HT-29 (cell line): ENCODE measurements around the gene ANO6. TPM values are rescaled to one million over a fixed set of nuclear protein-coding genes. Genes with fewer than 3 reads are reported as not detected.

Experiments used
- DNase-seq: peaks from one replicate; pipeline ENCODE4 v3.0.0-alpha.2; 2015; ENCODE audit warnings: low spot score
- total RNA-seq: library from RNA; depleted of rRNA; stranded (reverse); fragments of >200 nt; shearing (Covaris generic); gene quantifications from 2 replicates; pipeline ENCODE4 v1.2.3, GENCODE V29; 2014; rRNA removed

ANO6 gene, protein sequence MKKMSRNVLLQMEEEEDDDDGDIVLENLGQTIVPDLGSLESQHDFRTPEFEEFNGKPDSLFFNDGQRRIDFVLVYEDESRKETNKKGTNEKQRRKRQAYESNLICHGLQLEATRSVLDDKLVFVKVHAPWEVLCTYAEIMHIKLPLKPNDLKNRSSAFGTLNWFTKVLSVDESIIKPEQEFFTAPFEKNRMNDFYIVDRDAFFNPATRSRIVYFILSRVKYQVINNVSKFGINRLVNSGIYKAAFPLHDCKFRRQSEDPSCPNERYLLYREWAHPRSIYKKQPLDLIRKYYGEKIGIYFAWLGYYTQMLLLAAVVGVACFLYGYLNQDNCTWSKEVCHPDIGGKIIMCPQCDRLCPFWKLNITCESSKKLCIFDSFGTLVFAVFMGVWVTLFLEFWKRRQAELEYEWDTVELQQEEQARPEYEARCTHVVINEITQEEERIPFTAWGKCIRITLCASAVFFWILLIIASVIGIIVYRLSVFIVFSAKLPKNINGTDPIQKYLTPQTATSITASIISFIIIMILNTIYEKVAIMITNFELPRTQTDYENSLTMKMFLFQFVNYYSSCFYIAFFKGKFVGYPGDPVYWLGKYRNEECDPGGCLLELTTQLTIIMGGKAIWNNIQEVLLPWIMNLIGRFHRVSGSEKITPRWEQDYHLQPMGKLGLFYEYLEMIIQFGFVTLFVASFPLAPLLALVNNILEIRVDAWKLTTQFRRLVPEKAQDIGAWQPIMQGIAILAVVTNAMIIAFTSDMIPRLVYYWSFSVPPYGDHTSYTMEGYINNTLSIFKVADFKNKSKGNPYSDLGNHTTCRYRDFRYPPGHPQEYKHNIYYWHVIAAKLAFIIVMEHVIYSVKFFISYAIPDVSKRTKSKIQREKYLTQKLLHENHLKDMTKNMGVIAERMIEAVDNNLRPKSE
- total RNA-seq = 28.3 and 30.5 TPM in 2 replicates

DNA sequence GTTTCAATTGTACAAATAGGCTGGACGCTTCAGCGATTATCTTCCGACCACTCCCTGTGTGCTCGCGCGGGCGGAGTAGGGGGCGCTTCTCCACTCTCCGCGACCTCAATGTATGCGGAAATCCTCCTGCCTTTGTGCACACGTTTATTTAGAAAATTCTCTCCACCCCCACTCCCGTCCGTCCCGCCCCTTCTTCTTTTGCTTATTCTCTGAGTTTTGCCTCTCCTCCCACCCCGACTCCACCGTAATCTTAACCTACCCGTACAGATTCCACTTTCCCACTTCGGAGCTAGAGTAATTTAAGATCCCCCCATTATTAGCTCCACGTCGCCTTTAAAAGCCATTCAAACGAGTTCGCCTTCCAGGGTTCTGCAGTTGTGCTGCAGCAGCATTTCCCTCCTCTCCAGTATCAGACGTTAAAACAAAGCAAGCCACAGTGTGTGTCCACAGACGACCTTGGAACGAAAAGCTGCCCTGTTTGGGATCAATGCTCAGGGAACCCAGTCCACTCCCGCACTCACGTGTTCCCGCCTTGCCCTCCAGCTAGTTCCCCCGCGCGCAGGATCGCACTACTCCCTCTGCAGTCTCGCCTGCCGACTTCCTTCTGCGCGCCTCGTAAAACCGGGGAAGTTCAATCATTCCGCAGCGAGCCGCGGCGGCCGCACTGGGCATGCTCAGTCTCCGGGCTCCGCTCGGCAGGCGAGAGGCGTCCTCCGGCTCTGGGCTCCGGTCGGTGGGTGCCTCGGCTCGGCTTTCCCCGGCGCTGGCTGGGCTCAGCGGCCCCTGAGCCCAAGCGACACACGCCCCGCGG is at the start of gene ANO6:
TSS of gene ANO6 (plus strand) at position 677 of the 811 bp plus-strand sequence. CDS start 227 bp downstream, outside the sequence.
- peak; percentile 92 for DNase-seq

DNA sequence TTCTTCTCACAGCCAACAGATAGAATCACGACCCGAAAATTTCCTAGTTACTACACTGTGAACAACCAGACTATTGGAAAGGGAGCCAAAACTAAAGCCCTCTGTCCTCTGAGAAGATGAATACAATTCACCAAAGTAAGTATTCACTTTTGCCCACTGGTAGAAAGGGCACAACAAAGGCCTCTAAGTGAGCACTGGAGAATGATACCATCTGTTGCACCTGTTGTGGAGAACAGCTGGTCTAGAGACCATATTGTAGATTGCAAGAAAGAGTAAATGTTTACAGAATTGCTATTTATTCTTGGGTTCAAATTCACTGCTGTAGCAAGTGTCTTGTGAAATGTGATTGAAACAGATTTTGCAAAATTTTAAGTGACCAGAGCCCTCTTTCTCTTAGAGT is 46.9 kb upstream of the ANO6 start:
- DNase-seq = no peak

DNA sequence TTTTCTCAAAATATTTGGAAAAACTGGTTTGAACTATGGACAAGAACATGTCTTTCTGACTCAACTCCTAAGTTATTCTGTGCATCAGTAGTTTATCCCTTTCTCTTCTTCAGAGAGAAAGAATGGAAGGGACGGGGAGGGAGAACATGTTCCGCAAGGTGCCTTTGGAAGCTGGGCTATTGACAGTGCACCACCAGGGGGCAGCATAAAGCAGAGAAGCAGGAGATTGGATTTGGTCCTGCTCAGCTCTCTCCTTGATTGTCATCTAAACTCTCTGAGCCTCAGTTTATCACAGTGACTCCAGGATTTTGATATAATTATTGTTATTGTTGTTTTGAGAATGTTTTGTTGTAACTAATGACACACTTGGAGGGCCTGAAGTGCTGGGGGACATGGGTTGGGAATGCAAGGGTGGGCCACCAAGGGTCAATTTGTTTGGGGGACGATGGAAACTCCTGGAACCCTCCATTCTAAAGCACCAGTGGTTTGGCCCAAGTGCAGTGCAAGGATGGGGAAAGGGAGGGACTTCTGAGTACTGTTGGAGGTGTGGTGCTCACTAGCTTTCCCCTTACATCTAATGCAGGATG is 45.3 kb upstream of the ANO6 start:
- peak; percentile 84 for DNase-seq

DNA sequence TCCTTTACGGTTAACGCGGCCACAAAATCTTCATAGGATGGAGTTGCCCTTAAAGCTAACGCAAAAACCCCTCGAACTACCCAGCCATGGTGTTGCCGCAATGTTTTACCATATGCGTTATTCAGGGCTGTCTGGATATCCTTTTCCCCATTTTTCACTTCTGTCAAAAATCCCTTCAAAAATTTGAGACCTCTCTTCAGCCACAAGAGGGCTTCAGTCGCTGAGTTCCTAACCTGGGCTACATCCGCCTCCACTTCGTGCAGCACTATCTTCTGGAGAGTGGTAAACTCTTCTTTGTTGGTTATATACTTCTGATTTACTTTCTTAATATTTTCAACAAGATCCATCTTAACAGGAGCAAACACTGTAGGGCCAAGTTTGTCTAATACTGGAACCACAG is 42.6 kb upstream of the ANO6 start:
- DNase-seq = peak; percentile 30

DNA sequence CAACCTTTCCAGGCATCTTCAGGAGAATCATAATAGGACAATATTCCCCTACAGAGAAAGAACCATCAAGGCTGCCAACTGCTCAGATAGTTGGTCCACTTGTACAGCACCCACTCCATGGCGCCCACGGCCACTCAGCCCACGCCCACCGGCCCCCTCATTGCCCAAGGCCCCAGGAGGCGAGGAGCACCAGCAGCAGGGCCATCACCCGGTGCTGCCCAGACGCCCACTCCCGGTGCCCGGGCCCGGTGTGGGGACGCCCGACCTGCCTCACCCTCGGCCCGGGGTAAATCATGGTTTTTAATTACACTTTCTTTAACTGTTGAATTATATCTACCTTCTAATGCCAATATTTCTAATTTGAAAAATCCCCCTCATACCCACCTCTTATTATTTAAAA is 41.3 kb upstream of the ANO6 start:
- no peak for DNase-seq

DNA sequence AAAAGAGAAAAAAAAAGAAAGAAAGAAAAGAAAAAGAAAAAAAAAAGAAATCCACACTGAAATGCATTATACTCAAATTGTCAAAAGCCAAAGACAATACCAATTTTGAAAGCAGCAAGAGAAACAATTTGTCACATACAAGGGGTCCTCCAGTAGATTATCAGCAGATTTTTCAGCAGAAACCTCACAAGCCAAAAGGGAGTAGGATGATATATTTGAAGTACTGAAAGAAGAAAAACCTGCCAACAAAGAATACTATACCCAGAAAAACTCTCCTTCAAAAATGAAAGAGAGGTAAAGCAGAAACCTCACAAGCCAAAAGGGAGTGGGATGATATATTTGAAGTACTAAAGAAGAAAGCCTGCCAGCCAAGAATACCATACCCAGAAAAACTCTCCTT is 37.1 kb upstream of the ANO6 start:
- DNase-seq = no peak

DNA sequence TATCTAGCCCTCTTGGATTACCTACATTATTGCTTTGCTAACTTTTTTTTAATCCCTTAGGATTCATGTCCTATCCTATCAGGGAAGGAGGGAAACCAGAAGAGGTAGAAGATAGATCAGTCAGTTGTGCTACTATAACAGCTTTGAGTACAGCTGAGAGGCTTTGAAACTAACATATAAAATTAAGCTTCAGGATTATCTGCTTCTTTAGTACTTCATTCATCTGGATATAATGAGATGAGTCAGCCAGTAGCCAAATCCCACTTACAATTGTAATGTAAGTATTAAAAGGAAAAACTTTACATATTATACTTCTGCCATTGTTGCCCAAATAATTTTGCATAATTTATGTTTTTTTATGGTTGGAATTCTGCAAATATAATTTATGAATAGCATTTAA is 33.4 kb upstream of the ANO6 start:
- DNase-seq = no peak

DNA sequence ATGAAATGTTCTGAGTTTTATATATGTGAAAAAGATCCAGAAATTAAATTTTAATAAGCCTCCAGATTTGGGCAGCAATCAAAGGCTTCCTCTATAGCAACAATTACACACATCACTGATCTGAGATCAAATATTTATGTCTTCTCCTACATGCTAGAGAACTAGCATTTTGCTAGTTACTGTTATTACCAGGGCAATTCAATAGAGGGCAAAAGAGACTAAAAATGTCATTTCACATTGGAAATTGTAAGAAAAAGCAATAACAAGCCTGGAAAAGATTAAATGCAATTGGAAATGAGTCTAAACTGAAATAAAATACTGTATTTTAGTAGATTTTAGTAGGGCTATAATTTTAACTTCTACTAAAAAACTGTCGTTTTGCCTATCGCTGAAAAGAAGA is 32.6 kb upstream of the ANO6 start:
- DNase-seq = peak; percentile 22

DNA sequence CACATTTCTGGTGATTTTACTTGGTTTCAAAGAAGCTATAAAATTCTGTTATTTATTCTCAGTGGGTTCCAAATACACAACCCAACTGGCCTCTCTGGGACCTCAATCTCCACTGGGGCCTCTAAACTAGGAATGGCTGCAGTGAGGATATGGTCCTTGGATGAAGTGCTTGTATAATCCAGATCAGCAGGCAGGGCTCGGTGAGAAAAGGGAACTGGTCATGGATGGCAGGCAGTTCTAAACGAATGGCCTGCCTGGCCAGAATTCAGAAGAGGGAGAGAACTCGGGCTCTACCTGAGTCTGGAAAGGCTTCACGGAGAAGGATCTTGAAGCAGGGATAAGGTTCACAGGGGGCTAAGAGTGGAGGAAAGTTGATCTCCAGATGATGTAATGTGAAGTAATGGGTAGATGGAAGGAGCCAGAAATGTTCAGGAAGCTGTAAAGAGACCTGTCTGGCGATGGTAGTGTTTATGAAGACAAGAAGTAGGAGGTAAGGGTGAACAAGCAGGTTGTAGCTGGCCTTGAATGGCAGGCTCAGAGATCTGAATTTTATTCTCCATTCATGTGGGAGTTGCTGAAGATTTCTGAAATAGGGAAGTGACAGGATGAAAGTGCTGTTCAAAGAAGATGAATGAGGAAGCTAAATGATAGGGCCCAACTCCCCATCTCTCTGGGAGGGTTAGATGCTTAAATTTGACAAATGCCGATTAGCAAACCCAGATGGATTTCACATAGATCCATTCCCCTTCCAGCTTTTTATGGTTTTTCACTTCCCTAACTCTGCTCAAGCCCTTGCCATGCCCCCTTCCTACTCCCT is 31.5 kb upstream of the ANO6 start:
- no peak for DNase-seq

DNA sequence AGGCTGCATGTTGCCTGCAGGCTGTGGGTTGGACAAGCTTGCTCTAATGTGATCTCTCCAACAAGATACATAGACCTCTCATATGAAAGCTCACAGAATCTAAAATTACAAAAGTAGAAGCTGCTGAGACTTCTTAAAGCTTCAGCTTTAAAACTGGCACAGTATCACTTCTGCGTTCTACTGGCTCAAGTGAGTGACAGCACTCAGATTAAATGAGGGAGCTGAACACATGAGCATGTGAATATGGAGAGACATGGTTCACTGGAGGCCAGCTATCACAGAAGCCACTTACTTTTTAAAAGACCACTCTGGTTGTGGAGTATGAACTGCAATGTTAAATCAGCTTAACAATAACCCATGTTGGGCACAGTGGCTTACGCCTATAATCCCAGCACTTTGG is 29.1 kb upstream of the ANO6 start:
- DNase-seq = no peak

DNA sequence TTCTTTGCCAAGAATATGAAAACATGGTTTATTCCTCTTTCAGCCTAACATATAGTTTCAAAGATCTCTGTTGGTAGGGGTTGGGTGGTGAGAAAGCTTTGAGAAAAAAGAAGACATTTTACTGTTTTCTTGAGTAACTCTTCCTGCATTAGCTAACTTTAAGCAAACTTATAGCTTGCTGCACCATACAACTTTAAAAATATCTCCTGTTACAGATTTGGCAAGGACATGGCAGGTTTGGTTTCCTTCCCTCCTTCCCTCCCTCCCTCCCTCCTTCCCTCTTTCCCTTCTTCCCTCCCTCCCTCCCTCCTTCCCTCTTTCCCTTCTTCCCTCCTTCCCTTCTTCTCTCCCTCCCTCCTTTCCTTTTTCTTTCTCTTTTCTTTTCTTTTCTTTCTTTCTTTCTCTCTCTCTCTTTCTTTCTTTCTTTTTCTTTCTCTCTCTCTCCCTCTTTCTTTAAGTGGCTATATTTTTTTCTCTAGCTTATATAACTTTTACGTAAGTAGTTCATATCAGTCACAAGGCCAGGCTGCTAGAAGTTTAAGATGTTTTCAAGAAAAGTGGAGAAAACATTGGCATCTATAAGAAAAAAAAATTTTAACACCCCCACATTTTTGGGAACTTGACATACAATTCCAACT is 26.0 kb upstream of the ANO6 start:
- no peak for DNase-seq

DNA sequence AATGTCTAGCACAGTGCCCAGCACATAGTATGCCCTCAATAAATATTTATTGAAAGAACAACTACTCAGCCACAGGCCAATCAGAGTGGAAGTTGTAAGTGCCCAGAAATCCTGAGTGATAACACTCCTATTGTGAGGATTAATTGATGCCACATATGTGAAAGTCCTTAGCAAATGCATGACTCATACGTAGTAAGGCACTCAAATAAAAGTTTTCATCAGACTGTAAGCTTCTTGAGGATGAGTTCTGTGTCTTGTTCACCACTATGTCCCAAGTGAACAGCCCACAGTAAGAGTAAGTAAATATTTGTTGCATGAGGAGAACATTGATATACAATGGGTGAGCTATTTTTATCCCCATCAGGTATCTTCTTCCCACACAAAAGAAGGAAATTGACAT is 24.7 kb upstream of the ANO6 start:
- DNase-seq = no peak

DNA sequence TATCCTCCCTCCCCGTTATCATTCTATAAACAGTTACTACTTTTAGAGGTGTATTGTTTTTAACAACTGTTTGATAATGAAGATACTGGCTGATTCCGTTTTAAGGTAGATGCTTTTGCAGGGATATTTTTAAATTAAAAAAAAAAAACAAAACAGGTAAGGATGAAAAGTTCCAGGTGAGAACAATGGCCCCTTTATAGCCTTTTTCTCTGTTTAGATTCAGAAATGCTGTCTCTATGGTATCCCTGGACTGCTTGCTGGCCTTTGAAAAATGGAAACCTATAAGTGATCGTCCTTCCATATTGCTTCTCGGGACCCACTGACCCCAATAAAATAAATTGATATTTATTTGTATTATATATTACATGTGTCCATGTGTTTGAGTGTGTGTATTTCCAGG is 23.2 kb upstream of the ANO6 start:
- peak; percentile 56 for DNase-seq

DNA sequence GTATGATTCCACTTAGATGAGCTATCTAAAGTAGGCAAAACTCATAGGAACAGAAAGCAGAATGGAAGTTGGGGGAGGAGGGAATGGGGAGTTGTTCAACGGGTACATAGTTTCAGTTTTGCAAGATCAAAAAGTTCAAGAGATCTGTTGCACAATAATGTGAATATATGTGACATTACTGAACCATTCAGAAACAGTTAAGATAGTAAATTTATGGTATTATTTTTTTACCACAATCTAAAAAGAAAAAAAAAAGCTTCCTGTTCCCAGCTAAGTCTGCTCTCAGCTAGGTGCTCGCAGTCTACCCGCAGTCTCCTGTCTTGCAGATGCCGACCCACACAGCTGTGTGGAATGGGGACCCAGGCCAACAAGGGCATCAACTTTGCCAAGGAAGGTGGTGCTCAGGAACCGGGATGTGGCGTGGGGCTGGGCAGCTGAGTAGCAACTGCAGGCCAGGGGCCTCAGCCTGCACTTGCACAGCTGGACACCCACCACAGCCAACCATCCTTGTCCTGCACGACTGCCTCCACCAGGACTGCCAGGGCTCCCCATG is 15.3 kb upstream of the ANO6 start:
- DNase-seq = no peak

DNA sequence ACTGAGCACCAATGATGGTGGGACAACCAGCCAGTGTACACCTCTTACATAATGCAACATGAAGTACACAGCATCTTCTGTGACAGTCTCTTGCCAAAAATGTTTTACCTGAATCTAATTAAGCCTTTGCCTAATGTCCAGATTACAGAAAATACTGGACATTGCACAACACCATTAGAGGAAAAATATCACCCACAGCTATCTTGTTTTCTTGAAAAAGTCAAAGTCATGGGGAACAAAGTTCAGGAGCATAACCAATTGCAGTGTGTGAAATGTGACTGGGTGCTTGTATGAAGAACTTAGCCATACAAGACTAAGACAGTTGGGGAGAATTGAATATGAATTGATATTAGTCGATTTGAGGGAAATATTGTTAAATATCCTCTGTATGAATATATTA is 12.1 kb upstream of the ANO6 start:
- DNase-seq = no peak

DNA sequence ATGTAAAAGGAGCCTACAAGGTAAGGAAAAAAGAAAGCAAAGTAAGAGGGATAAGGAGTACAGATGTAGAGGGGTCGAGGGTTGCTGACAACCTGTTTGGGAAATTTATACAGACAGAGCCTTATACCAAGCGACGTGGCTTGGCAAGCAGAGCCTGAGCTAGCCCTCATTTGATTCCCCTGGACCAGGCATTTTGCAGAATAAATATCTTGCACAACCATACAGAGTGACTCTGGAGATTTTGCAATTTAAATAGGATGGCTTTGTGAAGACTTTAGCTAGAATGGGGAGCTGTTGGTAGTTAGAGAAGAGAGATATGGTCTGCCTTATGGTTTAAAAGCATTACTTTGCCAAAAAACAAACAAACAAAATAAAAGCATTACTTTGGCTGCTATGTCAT is 11.1 kb upstream of the ANO6 start:
- DNase-seq = no peak

DNA sequence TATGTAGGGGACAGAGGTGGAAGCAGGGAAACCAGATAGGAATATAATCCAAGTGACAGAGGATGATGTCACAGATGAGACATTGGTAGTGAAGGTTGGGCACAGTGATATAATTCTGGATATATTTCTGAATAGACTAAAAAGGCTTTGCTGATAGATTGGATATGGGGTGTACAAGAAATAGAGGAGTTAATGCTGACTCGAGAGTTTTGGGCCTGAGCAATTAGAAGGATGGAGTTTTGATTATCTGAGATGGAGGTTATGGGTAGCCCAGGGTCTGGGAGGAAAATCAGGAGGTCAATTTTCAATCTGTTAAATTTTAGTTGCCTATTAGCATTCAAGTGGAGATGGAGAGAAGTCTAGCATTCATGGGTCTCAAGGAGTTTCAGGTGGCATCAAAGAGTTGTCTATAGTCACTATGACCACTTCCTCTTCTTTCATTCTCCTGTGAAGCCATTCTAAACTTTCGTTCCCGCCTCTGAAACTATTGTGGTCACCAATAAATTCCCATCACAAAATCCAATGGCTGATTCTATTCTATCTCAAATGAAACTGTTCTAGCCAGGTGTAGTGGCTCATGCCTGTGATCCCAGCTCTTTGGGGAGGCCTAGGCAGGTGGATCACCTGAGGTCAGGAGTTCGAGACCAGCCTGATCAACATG is 10.6 kb upstream of the ANO6 start:
- DNase-seq = no peak

DNA sequence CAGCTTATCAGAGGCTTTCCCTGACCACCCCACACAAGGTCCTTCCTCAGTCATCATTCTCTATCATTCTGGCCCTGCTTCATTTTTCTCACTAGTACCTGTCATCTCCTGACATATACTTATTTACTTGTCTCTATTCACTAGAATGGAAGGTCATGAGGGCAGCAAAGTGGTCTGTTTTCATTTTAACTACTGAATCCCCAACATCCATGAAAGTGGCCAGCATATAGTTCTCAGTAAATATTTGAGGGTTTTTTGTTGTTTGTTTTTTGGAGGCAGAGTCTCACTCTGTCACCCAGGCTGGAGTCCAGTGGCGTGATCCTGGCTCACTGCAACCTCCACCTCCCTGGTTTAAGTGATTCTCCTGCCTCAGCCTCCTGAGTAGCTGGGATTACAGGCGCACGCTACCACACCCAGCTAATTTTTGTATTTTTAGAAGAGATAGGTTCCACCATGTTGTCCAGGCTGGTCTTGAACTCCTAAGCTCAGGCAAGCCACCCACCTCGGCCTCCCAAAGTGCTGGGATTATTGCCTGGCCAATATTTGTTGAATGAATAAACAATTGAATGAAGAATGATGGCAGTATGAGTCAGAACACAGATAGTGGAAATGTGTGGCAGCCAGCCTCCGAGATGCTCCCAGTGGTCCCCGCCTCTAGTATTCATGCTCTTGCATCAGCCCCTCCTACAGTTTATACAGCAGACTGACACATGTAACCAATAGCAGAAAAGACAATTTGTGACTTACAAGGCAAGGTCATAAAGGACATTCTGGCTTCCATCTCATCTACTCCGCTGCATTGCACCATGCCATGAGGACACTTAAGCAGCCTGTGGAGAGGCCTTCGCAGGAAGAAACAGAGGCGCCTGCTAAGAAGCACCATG is 7.0 kb upstream of the ANO6 start:
- DNase-seq = no peak
